HG03439 (cell line): ENCODE results near the gene SMAP2.

Source experiments
- ATAC-seq: cut with Tn5 transposase; IDR thresholded peaks from one replicate; pipeline ENCODE4 v1.9.1; 2021; ENCODE audit warnings: mild to moderate bottlenecking, moderate library complexity; ENCODE audit not compliant: unreplicated experiment

The SMAP2 gene

DNA sequence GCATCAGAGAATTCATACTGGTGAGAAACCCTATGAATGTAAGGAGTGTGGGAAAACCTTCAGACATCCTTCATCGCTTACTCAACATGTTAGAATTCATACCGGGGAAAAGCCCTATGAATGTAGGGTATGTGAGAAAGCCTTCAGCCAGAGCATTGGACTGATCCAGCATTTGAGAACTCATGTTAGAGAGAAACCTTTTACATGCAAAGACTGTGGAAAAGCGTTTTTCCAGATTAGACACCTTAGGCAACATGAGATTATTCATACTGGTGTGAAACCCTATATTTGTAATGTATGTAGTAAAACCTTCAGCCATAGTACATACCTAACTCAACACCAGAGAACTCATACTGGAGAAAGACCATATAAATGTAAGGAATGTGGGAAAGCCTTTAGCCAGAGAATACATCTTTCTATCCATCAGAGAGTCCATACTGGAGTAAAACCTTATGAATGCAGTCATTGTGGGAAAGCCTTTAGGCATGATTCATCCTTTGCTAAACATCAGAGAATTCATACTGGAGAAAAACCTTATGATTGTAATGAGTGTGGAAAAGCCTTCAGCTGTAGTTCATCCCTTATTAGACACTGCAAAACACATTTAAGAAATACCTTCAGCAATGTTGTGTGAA is 89.5 kb downstream of the SMAP2 start:
- ATAC-seq = no peak

DNA sequence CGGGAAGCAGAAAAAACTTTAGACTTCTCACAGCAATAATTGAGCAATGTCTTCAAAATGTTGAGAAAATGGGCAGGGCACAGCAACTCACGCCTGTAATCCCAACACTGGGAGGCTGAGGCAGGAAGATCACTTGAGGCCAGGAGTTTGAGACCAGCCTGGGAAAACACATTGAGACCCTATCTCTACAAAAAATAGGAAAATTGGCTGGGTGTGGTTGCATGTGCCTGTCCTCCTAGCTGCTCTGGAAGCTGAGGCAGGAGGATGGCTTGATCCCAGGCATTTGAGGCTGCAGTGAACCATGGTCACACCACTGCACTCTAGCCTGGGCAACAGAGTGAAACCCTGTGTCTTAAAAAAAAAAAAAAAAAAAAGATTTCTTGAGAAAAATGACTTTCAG is 95.8 kb downstream of the SMAP2 start:
- ATAC-seq = no peak
